PC-3 (cell line): ENCODE data around the gene PTPRD. TPM values are rescaled to one million over a fixed set of nuclear protein-coding genes. Genes with fewer than 3 reads are reported as not detected.

Experiments used
- ATAC-seq: fragments of 200-7000 bp; cut with Tn5 transposase; 2 replicates; pipeline ENCODE4 v1.9.1; 2020; ENCODE audit warnings: mild to moderate bottlenecking, moderate library complexity
- BruUV-seq: library from RNA; stranded (reverse); fragments of 400-500 nt; replicated peaks from 2 replicates; lab custom pipeline; 2021; lab: Mats Ljungman, UMichigan
- CTCF ChIA-PET: fragments of 300-600 bp; sonication (Branson Sonifier 250); formaldehyde crosslinking; loops from one replicate; lab custom pipeline; 2022; ENCODE audit warnings: antibody characterized with exemption; lab: Charles Lee
- POLR2A ChIA-PET: fragments of 300-600 bp; sonication (Branson Sonifier 250); formaldehyde crosslinking; loops from one replicate; lab custom pipeline; 2022; ENCODE audit warnings: antibody characterized with exemption; ENCODE audit not compliant: unreplicated experiment; lab: Charles Lee
- DNase-seq: peaks from one replicate; pipeline ENCODE4 v3.0.0-alpha.2; 2015
- H2AFZ ChIP-seq: fragments of 300-600 bp; sonication (generic); 2 replicates; pipeline ENCODE4 v1.6.0; 2016; ENCODE audit warnings: antibody characterized with exemption, low read length
- H3F3A ChIP-seq: fragments of 300-600 bp; sonication (generic); one replicate; pipeline ENCODE4 v1.6.0; 2017; ENCODE audit warnings: antibody characterized with exemption, low read length, control low read depth, mild to moderate bottlenecking; ENCODE audit not compliant: unreplicated experiment
- H3K27ac ChIP-seq: fragments of 300-600 bp; sonication (generic); 2 replicates; pipeline ENCODE4 v1.5.1; 2016; ENCODE audit warnings: mild to moderate bottlenecking, low read length
- H3K27me3 ChIP-seq: fragments of 300-600 bp; sonication (generic); 2 replicates; pipeline ENCODE4 v1.6.1; 2016; ENCODE audit warnings: low read length, mixed read lengths
- H3K36me3 ChIP-seq: fragments of 300-600 bp; sonication (generic); 2 replicates; pipeline ENCODE4 v1.6.1; 2016; ENCODE audit warnings: low read depth, mixed run types, low read length, mixed read lengths
- H3K4me1 ChIP-seq: fragments of 300-600 bp; sonication (generic); 2 replicates; pipeline ENCODE4 v1.5.1; 2016; ENCODE audit warnings: low read length; ENCODE audit not compliant: insufficient read depth
- H3K4me2 ChIP-seq: fragments of 300-600 bp; sonication (generic); 2 replicates; pipeline ENCODE4 v1.6.0; 2016; ENCODE audit warnings: low read length
- H3K4me3 ChIP-seq: fragments of 300-600 bp; sonication (generic); 2 replicates; pipeline ENCODE4 v1.5.1; 2016; ENCODE audit warnings: mild to moderate bottlenecking, low read length, mixed read lengths
- H3K79me2 ChIP-seq: fragments of 300-600 bp; sonication (generic); 2 replicates; pipeline ENCODE4 v1.6.1; 2017; ENCODE audit warnings: low read length, mixed read lengths
- H3K9ac ChIP-seq: fragments of 300-600 bp; sonication (generic); 2 replicates; pipeline ENCODE4 v1.6.0; 2016; ENCODE audit warnings: mild to moderate bottlenecking, low read length
- H3K9me2 ChIP-seq: fragments of 300-600 bp; sonication (generic); replicated peaks from 2 replicates; pipeline ENCODE4 v1.6.1; 2016; ENCODE audit warnings: mixed run types, low read length, mixed read lengths
- H3K9me3 ChIP-seq: fragments of 300-600 bp; sonication (generic); 2 replicates; pipeline ENCODE4 v1.6.1; 2016; ENCODE audit warnings: low read length, mixed read lengths
- H4K20me1 ChIP-seq: fragments of 300-600 bp; sonication (generic); 2 replicates; pipeline ENCODE4 v1.6.1; 2016; ENCODE audit warnings: low read length, mixed read lengths
- CTCF ChIP-seq: fragments of 300-600 bp; sonication (generic); conservative IDR thresholded peaks from 2 replicates; pipeline ENCODE4 v1.5.1; 2017; ENCODE audit warnings: antibody characterized with exemption, low read depth, mild to moderate bottlenecking, low read length
- EZH2 ChIP-seq: fragments of 300-600 bp; sonication (generic); IDR thresholded peaks from one replicate; pipeline ENCODE4 v1.6.1; 2017; ENCODE audit warnings: antibody characterized with exemption, mild to moderate bottlenecking, low read length; ENCODE audit not compliant: unreplicated experiment
- EZH2phosphoT487 ChIP-seq: fragments of 300-600 bp; sonication (generic); IDR thresholded peaks from 2 replicates; pipeline ENCODE4 v1.6.1; 2018; ENCODE audit warnings: mild to moderate bottlenecking, antibody characterized with exemption, low read length, borderline replicate concordance
- intact Hi-C: fragments of 100-400 bp; cut with micrococcal nuclease; formaldehyde crosslinking; loops from 2 replicates; pipeline ENCODE4 v1.9.0; 2023
- total RNA-seq: library from RNA; depleted of rRNA; stranded (reverse); fragments of >200 nt; gene quantifications from 2 replicates; pipeline ENCODE4 v1.2.3, GENCODE V29; 2014

PTPRD gene
- total RNA-seq, 1 experiment from 2014 or later, result not detected

GRCh38 chr9:8647824-8648223 is 1965.0 kb downstream of the PTPRD start:
- no peak overlapping the region for H2AFZ ChIP-seq
- BruUV-seq, result no TSS peak
- H4K20me1 ChIP-seq, result no peaks in the 10 kb centered on the region
- intact Hi-C loops, result no loop called here
- H3K4me1 ChIP-seq, result no peaks in the 10 kb centered on the region
- H3K9me3 ChIP-seq, result no peaks in the 10 kb centered on the region
- no peak overlapping the region for H3K9ac ChIP-seq
- no peak overlapping the region for H3K4me2 ChIP-seq
- H3F3A ChIP-seq, result no peaks in the 10 kb centered on the region
- H3K27ac ChIP-seq, result no peak overlapping the region
- TF ChIP-seq EZH2 (no peak), CTCF (no peak)
- H3K36me3 ChIP-seq, result no peaks in the 10 kb centered on the region
- H3K27me3 ChIP-seq, result no peaks in the 10 kb centered on the region
- POLR2A ChIA-PET, result no interaction called here
- no peak for DNase-seq
- no peak for ATAC-seq
- H3K79me2 ChIP-seq, result no peaks in the 10 kb centered on the region
- H3K9me2 ChIP-seq, result no peaks in the 10 kb centered on the region
- CTCF ChIA-PET, result no interaction called here
- no peak overlapping the region for H3K4me3 ChIP-seq

- intact Hi-C loops, result no loop called here
- no peaks in the 10 kb centered on the region for H3K79me2 ChIP-seq
- no peaks in the 10 kb centered on the region for H3K36me3 ChIP-seq
- H2AFZ ChIP-seq, result no peak overlapping the region
- H3K9me2 ChIP-seq, result no peaks in the 10 kb centered on the region
- H3K4me3 ChIP-seq, result no peak overlapping the region
- H3K9ac ChIP-seq, result no peak overlapping the region
- no peak overlapping the region for H3K27ac ChIP-seq
- BruUV-seq, result no TSS peak
- no peak overlapping the region for H3K4me2 ChIP-seq
- TF ChIP-seq EZH2 (no peak), CTCF (no peak), EZH2phosphoT487 (no peak)
- H4K20me1 ChIP-seq, result no peaks in the 10 kb centered on the region
- no peaks in the 10 kb centered on the region for H3K4me1 ChIP-seq
- H3F3A ChIP-seq, result no peaks in the 10 kb centered on the region
- ATAC-seq, result no peak
- no peak for DNase-seq
- POLR2A ChIA-PET, result no interaction called here
- no peaks in the 10 kb centered on the region for H3K27me3 ChIP-seq
- H3K9me3 ChIP-seq, result no peaks in the 10 kb centered on the region
- CTCF ChIA-PET, result no interaction called here
These were observed 1968.2 kb downstream of the PTPRD start for GRCh38 chr9:8644571-8644970.

GRCh38 chr9:8643896-8644295 is 1968.9 kb downstream of the PTPRD start:
- Histone ChIP-seq H3K9me2 (no peaks in the 10 kb centered on the region), H3K9me3 (no peaks in the 10 kb centered on the region), H3K79me2 (no peaks in the 10 kb centered on the region), H3K4me1 (no peaks in the 10 kb centered on the region), H3K4me2 (no peak overlapping the region), H3F3A (no peaks in the 10 kb centered on the region), H3K36me3 (no peaks in the 10 kb centered on the region), H3K4me3 (no peak overlapping the region), H4K20me1 (no peaks in the 10 kb centered on the region), H3K9ac (no peak overlapping the region), H3K27ac (no peak overlapping the region), H3K27me3 (no peaks in the 10 kb centered on the region), H2AFZ (no peak overlapping the region)
- intact Hi-C loops, result no loop called here
- TF ChIP-seq CTCF (no peak), EZH2phosphoT487 (no peak), EZH2 (no peak)
- no peak for ATAC-seq
- POLR2A ChIA-PET, result no interaction called here
- CTCF ChIA-PET, result no interaction called here
- no peak for DNase-seq
- no TSS peak for BruUV-seq
